Mesothelial cell of epicardium (in vitro differentiated cells): ENCODE results near the gene RERGL. TPM values are rescaled to one million over a fixed set of nuclear protein-coding genes. Genes with fewer than 3 reads are reported as not detected.

Experiments
- DNase-seq, 2 experiments: peaks; one replicate each; pipeline ENCODE4 v3.0.0; 2021; ENCODE audit warnings: low spot score in 2 of 2; ENCODE audit not compliant: unreplicated experiment in 2 of 2
- H3K27ac Mint-ChIP-seq: 2 replicates; pipeline ENCODE4 v1.8.0; 2021; ENCODE audit warnings: mixed read lengths
- H3K27me3 Mint-ChIP-seq: 2 replicates; pipeline ENCODE4 v1.8.0; 2021; ENCODE audit warnings: low read depth, mixed read lengths
- H3K36me3 Mint-ChIP-seq: 2 replicates; pipeline ENCODE4 v1.8.0; 2021; ENCODE audit warnings: mixed read lengths
- H3K4me1 Mint-ChIP-seq: 2 replicates; pipeline ENCODE4 v1.8.0; 2021; ENCODE audit warnings: mixed read lengths
- H3K4me3 Mint-ChIP-seq: 2 replicates; pipeline ENCODE4 v1.8.0; 2021; ENCODE audit warnings: mild to moderate bottlenecking, moderate library complexity, mixed read lengths
- H3K9me3 Mint-ChIP-seq: 2 replicates; pipeline ENCODE4 v1.8.0; 2021; ENCODE audit warnings: mixed read lengths
- CTCF ChIP-seq: fragments of 200-600 bp; sonication (generic); IDR thresholded peaks from one replicate; pipeline ENCODE4 v1.5.0; 2021; ENCODE audit warnings: antibody characterized with exemption; ENCODE audit not compliant: unreplicated experiment
- total RNA-seq: library from RNA; stranded (reverse); gene quantifications from 3 replicates; pipeline ENCODE4 v1.2.1, GENCODE V29; 2021

Gene RERGL
- total RNA-seq, 1 donor from 2014 or later: 0.40 TPM

- no peak overlapping the region for H3K27ac Mint-ChIP-seq
- peaks cover 13% of the 10 kb centered on the region for H3K9me3 Mint-ChIP-seq
- no peak for TF ChIP-seq CTCF
- DNase-seq: no peak
- H3K4me1 Mint-ChIP-seq: no peaks in the 10 kb centered on the region
- H3K4me3 Mint-ChIP-seq: no peak overlapping the region
- no peaks in the 10 kb centered on the region for H3K27me3 Mint-ChIP-seq
- H3K36me3 Mint-ChIP-seq: peaks cover 1% of the 10 kb centered on the region
Observed at GRCh38 chr12:18120899-18121298, 30.9 kb upstream of the RERGL start.

- TF ChIP-seq CTCF: no peak
- Mint-ChIP-seq H3K4me1 (no peaks in the 10 kb centered on the region), H3K27me3 (peaks cover 5% of the 10 kb centered on the region), H3K4me3 (no peak overlapping the region), H3K9me3 (peaks cover 5% of the 10 kb centered on the region), H3K27ac (no peak overlapping the region), H3K36me3 (no peaks in the 10 kb centered on the region)
- no peak for DNase-seq
Observed at GRCh38 chr12:18108611-18109010, 18.6 kb upstream of the RERGL start.

- H3K4me3 Mint-ChIP-seq: no peak overlapping the region
- no peak overlapping the region for H3K27ac Mint-ChIP-seq
- H3K36me3 Mint-ChIP-seq: no peaks in the 10 kb centered on the region
- no peaks in the 10 kb centered on the region for H3K27me3 Mint-ChIP-seq
- no peaks in the 10 kb centered on the region for H3K4me1 Mint-ChIP-seq
- H3K9me3 Mint-ChIP-seq: peaks cover 8% of the 10 kb centered on the region
- DNase-seq: no peak
- no peak for TF ChIP-seq CTCF
Observed at GRCh38 chr12:18103624-18104023, 13.6 kb upstream of the RERGL start.

- TF ChIP-seq CTCF: no peak
- no peak for DNase-seq
- Mint-ChIP-seq H3K27me3 (no peaks in the 10 kb centered on the region), H3K4me3 (no peak overlapping the region), H3K4me1 (no peaks in the 10 kb centered on the region), H3K9me3 (peaks cover 8% of the 10 kb centered on the region), H3K27ac (no peak overlapping the region), H3K36me3 (no peaks in the 10 kb centered on the region)
Observed at GRCh38 chr12:18101043-18101442, 11.1 kb upstream of the RERGL start.

GRCh38 chr12:18084080-18084479 is 5.9 kb downstream of the RERGL start:
- Mint-ChIP-seq H3K9me3 (peaks cover 3% of the 10 kb centered on the region), H3K4me3 (no peak overlapping the region), H3K27me3 (no peaks in the 10 kb centered on the region), H3K4me1 (peaks cover 2% of the 10 kb centered on the region), H3K36me3 (no peaks in the 10 kb centered on the region), H3K27ac (no peak overlapping the region)
- no peak for DNase-seq
- TF ChIP-seq CTCF: no peak

GRCh38 chr12:18079541-18080246 is 10.3 kb downstream of the RERGL start:
- Mint-ChIP-seq H3K36me3 (no peaks in the 10 kb centered on the region), H3K4me1 (peaks cover 2% of the 10 kb centered on the region), H3K4me3 (no peak overlapping the region), H3K9me3 (no peaks in the 10 kb centered on the region), H3K27me3 (no peaks in the 10 kb centered on the region), H3K27ac (no peak overlapping the region)
- no peak for TF ChIP-seq CTCF
- no peak for DNase-seq
